HG03039 (cell line): ENCODE measurements around the gene ANKRD13B.
A peak's percentile ranks its signal among the peaks of the same experiment; 100 is the strongest.

Source experiments
- ATAC-seq: cut with Tn5 transposase; IDR thresholded peaks from one replicate; pipeline ENCODE4 v1.9.1; 2021; ENCODE audit warnings: mild to moderate bottlenecking, moderate library complexity; ENCODE audit not compliant: unreplicated experiment

The ANKRD13B gene

GRCh38 chr17:29594519-29595090 lies 1.7 kb downstream of the ANKRD13B start:
- ATAC-seq, result no peak

DNA sequence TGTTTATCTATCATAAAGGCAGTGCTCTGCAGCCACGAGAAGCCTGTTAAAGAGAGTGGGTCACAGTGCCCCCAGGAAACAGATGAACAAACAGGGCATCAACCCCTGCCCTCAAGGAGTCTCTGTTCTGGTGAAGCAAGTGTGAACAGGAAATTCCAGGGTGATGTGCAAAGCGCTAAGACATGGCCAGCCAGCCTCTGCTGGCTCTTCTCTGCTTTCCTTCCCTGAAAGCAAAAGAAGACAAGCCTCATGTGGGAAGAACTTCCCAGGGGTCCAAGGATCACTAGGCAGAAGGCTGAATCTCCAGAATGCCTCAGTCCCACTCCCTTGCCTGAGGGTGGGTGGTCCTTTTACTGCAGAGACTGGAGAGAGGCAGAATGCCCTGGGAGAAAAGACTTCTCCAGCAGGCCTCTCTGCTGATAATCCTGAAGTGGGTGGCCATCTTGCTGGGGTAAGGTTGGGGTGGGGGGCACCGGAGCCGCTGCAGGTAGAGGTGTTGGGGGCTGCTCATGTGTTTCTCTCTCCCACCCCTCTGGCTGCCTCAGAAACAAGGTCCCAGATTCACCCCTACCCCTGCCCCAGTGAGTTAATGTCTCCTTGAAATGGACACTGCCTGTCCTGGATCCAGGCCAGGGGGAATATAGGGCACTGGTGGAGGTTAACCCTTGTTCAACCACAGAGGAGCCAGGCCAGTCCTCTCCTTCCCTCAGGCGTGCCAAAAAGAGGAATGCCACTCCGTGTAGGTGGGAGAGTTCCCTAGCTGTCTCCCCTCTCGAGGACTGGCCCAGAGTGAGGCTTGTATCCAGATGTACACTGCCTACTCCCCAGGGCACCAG lies 2.4 kb downstream of the ANKRD13B start:
- ATAC-seq, result no peak

- no peak for ATAC-seq
Measured at GRCh38 chr17:29595943-29596774, 3.2 kb downstream of the ANKRD13B start.

DNA sequence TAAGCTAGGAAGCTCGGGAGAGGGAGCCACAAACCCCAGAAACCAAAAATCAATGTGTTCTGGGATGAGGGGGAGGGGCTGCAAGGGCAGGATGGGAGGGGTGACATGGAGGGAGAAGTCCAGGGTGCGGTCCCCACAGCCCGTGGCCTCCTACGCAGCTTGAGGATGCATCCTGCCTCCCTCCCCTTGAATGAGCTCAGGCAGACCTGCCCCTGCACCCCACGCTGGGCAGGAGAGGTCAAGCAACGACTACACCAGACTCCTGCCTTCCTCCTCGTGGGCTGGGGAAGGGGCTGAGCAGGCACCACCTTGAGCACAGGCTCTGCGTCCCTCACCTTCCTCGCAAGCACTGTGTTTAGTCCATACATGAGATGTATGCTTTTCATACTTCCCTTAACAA lies 3.9 kb downstream of the ANKRD13B start:
- ATAC-seq, result no peak

- ATAC-seq, result no peak
Measured at GRCh38 chr17:29597361-29598172, 4.6 kb downstream of the ANKRD13B start.

GRCh38 chr17:29603109-29603674 lies 10.3 kb downstream of the ANKRD13B start:
- ATAC-seq, result no peak

GRCh38 chr17:29607557-29608195 lies 14.7 kb downstream of the ANKRD13B start:
- ATAC-seq, result no peak

GRCh38 chr17:29608986-29609385 lies 16.1 kb downstream of the ANKRD13B start:
- ATAC-seq, result no peak

DNA sequence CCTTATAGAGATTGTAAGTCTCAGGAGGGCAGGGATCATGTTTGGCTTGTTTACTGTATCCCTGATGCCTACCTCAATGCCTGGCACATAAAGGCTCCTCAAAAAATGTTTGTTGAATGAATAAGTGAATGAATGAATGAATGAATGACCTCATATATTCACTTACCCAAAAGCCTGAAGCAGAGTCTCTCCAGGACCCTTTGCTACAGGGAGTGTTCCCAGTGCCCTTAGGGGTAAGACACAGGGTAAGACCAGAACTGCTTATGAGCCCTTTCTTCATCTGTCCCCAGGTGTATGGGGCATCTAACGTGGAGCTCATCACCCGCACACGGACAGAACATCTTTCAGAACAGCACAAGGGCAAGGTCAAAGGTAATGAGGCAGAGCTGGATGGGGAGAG lies 17.5 kb downstream of the ANKRD13B start:
- ATAC-seq, result no peak

GRCh38 chr17:29611351-29612093 lies 18.6 kb downstream of the ANKRD13B start:
- no peak for ATAC-seq

DNA sequence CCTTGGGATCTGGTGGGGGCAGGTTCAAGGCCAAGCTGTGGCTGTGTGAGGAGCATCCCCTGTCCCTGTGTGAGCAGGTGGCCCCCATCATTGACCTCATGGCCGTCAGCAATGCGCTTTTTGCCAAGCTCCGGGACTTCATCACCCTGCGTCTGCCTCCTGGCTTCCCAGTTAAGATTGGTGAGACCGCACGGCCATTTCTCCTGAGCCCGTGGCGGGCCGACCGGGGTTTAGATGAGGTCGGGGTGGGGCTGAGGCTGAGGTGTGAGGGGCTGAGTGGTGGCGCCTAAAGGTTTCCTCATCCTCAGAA lies 19.1 kb downstream of the ANKRD13B start:
- ATAC-seq, result no peak

DNA sequence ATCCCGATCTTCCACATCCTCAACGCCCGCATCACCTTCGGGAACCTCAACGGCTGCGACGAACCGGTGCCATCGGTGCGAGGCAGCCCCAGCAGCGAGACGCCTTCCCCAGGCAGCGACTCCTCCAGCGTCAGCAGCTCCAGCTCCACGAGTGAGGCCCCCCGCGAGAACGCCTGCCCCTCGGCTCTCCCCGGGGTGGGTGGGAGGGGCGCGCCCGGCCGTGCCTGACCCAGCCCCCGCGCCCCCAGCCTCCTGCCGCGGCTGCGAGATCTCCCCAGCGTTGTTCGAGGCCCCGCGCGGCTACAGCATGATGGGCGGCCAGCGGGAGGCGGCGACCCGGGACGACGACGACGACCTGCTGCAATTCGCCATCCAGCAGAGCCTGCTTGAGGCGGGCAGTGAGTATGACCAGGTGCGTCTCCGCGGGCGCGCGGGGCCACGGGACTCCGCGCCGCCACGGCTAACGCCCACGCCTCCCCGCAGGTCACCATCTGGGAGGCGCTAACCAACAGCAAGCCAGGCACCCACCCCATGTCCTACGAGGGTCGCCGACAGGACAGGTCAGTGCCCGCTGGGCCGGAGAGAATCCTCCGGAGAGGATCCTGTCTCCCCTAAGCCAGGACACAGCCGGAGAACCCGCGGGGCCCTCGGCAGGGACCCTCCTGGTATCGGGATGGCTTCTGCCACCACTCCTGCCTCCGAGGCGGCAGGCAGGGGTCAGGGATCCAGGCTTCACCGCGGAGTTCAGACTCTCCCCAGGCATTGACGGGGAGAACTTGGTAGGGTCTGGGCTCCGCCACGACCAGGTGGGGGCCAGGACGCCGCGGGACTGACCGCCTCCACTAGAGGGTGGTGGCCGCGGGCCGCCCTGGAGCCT lies 19.7 kb downstream of the ANKRD13B start:
- no peak for ATAC-seq

GRCh38 chr17:29613352-29613837 lies 20.5 kb downstream of the ANKRD13B start:
- ATAC-seq, result no peak

- ATAC-seq, result no peak
Measured at GRCh38 chr17:29613856-29614255, 20.9 kb downstream of the ANKRD13B start.

- no peak for ATAC-seq
Measured at GRCh38 chr17:29614349-29615047, 21.6 kb downstream of the ANKRD13B start.

DNA sequence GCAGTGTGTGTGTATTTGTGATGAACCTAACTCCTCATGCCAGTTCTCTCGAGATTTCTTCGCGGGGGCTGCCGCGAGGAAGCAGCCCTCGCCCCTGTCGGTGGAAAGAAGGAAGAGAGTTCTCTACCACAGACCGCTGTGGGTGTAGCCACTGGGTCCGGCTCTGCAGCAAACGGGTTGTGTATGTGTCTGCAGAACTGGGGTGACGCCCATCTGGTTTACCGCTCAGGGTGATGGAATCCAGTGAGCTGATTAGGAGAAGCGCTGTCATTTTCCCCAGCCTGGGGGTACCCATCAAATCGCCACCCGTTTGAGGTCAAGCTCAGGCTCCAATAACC lies 22.1 kb downstream of the ANKRD13B start:
- no peak for ATAC-seq

- peak; percentile 50 for ATAC-seq
Measured at GRCh38 chr17:29615492-29616299, 22.8 kb downstream of the ANKRD13B start.
